ENCODE data around the gene C19orf53.

The C19orf53 gene

DNA sequence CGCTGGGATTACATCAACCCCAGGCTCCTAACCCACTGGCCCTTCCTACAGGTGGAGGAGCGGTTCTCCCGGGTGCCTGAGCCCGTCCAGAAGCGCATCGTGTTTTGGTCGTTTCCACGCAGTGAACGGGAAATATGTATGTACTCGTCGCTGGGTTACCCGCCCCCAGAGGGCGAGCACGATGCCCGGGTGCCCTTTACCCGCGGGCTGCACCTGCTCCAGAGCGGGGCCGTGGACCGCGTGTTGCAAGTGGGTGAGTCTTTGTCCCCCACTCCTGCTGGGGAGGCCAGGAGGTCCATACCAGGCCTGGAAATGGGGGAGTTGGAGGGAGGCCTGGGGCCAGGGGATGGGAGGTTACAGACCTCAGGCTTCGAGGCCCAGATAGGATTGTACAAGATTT is 25.4 kb downstream of the C19orf53 start:
- TF ChIP-seq, protein P1, sequence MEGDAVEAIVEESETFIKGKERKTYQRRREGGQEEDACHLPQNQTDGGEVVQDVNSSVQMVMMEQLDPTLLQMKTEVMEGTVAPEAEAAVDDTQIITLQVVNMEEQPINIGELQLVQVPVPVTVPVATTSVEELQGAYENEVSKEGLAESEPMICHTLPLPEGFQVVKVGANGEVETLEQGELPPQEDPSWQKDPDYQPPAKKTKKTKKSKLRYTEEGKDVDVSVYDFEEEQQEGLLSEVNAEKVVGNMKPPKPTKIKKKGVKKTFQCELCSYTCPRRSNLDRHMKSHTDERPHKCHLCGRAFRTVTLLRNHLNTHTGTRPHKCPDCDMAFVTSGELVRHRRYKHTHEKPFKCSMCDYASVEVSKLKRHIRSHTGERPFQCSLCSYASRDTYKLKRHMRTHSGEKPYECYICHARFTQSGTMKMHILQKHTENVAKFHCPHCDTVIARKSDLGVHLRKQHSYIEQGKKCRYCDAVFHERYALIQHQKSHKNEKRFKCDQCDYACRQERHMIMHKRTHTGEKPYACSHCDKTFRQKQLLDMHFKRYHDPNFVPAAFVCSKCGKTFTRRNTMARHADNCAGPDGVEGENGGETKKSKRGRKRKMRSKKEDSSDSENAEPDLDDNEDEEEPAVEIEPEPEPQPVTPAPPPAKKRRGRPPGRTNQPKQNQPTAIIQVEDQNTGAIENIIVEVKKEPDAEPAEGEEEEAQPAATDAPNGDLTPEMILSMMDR (IDR thresholded peaks at IDR 0.05; ENCODE audit: borderline replicate concordance, extremely low read depth, low read length, poor library complexity, severe bottlenecking): no peak
- no peak for TF ChIP-seq EZH2 (IDR thresholded peaks at IDR 0.05; ENCODE audit: borderline replicate concordance, low read depth, low read length, severe bottlenecking)
- H3K4me1 ChIP-seq (ENCODE audit: insufficient read depth, low read length): peaks cover 19% of the 10 kb centered on the region
- peaks cover 2% of the 10 kb centered on the region for H3K36me3 ChIP-seq (ENCODE audit: insufficient read depth, low read length)
- DNase-seq (no peak), ATAC-seq (ENCODE audit: insufficient read depth, low read depth) (no peak)
- no peak overlapping the region for H2AFZ ChIP-seq (ENCODE audit: low read depth, low read length)
- H3K9me3 ChIP-seq (ENCODE audit: insufficient read depth, low read length, severe bottlenecking): no peaks in the 10 kb centered on the region
- H3K4me3 ChIP-seq (ENCODE audit: low read depth in 1 of 2, low read length in 2 of 2): no peak overlapping the region
- H3K4me2 ChIP-seq (ENCODE audit: insufficient read depth, low read length): no peak overlapping the region
- no peaks in the 10 kb centered on the region for H4K20me1 ChIP-seq (ENCODE audit: insufficient read depth, low read length)
- H3K9ac ChIP-seq (ENCODE audit: low read depth, low read length): no peak overlapping the region
- H3K79me2 ChIP-seq (ENCODE audit: insufficient read depth, low read length): peaks cover 11% of the 10 kb centered on the region
- H3K27me3 ChIP-seq (ENCODE audit: insufficient read depth, low read length, poor library complexity): no peaks in the 10 kb centered on the region
- no peak overlapping the region for H3K27ac ChIP-seq (ENCODE audit: low read length)

DNA sequence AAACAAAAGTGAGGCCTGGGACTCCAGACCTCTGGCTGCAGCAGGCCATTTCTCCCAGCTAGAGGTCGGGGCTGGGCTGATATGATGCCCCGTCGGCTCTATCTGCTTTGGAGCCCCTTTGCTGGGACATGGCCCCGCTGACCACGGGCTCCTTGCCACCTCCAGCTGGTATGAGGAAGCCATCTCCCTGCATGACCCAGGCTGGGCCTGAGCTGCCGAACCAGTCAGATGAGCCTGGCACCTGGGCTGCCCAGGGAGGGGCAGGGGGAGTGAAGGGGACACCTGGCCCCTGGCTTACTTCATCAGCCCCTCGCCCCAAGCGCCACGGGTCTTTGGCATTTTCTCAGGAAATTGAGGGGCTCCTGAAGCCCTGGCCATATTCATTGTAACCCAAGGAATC is 28.8 kb downstream of the C19orf53 start:
- Histone ChIP-seq H3K27me3 (ENCODE audit: insufficient read depth, low read length, poor library complexity) (no peaks in the 10 kb centered on the region), H4K20me1 (ENCODE audit: insufficient read depth, low read length) (no peaks in the 10 kb centered on the region), H3K4me1 (ENCODE audit: insufficient read depth, low read length) (no peaks in the 10 kb centered on the region), H3K4me3 (ENCODE audit: low read depth in 1 of 2, low read length in 2 of 2) (no peak overlapping the region), H3K79me2 (ENCODE audit: insufficient read depth, low read length) (no peaks in the 10 kb centered on the region), H2AFZ (ENCODE audit: low read depth, low read length) (no peak overlapping the region), H3K9ac (ENCODE audit: low read depth, low read length) (no peak overlapping the region), H3K27ac (ENCODE audit: low read length) (no peak overlapping the region), H3K9me3 (ENCODE audit: insufficient read depth, low read length, severe bottlenecking) (no peaks in the 10 kb centered on the region), H3K4me2 (ENCODE audit: insufficient read depth, low read length) (no peak overlapping the region), H3K36me3 (ENCODE audit: insufficient read depth, low read length) (peaks cover 14% of the 10 kb centered on the region)
- no peak for ATAC-seq (ENCODE audit: insufficient read depth, low read depth)
- no peak for DNase-seq
- TF ChIP-seq EZH2 (IDR thresholded peaks at IDR 0.05; ENCODE audit: borderline replicate concordance, low read depth, low read length, severe bottlenecking): no peak
- TF ChIP-seq, protein P1 (IDR thresholded peaks at IDR 0.05; ENCODE audit: borderline replicate concordance, extremely low read depth, low read length, poor library complexity, severe bottlenecking): no peak

DNA sequence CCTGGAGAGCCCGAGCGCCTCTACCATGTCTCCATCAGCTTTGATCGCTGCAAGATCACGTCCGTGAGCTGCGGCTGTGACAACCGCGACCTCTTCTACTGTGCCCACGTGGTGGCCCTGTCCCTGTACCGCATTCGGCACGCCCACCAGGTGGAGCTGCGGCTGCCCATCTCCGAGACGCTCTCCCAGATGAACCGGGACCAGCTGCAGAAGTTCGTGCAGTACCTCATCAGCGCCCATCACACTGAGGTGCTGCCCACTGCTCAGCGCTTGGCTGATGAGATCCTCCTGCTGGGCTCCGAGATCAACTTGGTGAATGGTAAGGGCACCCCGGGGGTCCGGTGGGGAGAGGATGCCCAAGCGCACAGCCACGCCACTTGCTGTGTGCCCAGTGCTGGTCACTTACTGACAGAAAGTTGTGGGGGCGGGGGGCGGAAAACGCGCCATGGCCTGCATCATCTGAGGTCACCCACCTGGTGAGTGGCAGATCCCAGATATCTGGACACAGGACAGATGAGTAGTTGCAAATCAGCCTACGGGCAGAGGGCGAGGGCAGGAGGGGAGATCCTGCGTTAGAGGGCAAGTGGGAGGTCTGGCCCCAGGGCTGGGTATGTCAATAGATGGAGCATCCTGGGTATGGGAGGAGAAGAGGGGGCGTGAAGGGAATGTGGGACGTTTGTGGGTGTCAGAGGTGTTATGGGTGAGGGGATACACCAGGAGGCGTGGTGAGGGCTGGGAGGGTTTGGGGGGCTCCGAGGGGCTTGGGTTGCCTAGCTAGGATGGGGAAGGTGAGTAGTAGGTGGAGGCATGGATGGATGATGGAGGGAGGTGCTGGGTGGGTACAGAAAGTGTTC is 30.8 kb downstream of the C19orf53 start:
- H3K4me2 ChIP-seq (ENCODE audit: insufficient read depth, low read length): no peak overlapping the region
- H3K9me3 ChIP-seq (ENCODE audit: insufficient read depth, low read length, severe bottlenecking): no peaks in the 10 kb centered on the region
- ATAC-seq (ENCODE audit: insufficient read depth, low read depth): peak; percentile 53; the same call in 2 of the 3 replicates
- no peaks in the 10 kb centered on the region for H3K27me3 ChIP-seq (ENCODE audit: insufficient read depth, low read length, poor library complexity)
- H4K20me1 ChIP-seq (ENCODE audit: insufficient read depth, low read length): no peaks in the 10 kb centered on the region
- no peak overlapping the region for H3K27ac ChIP-seq (ENCODE audit: low read length)
- H3K79me2 ChIP-seq (ENCODE audit: insufficient read depth, low read length): no peaks in the 10 kb centered on the region
- no peak overlapping the region for H2AFZ ChIP-seq (ENCODE audit: low read depth, low read length)
- peaks cover 22% of the 10 kb centered on the region for H3K36me3 ChIP-seq (ENCODE audit: insufficient read depth, low read length)
- H3K4me1 ChIP-seq (ENCODE audit: insufficient read depth, low read length): no peaks in the 10 kb centered on the region
- TF ChIP-seq EZH2 (IDR thresholded peaks at IDR 0.05; ENCODE audit: borderline replicate concordance, low read depth, low read length, severe bottlenecking): no peak
- TF ChIP-seq, protein P1 (IDR thresholded peaks at IDR 0.05; ENCODE audit: borderline replicate concordance, extremely low read depth, low read length, poor library complexity, severe bottlenecking): peak; percentile 53
- DNase-seq: peak; percentile 26
- H3K4me3 ChIP-seq (ENCODE audit: low read depth in 1 of 2, low read length in 2 of 2): no peak overlapping the region
- no peak overlapping the region for H3K9ac ChIP-seq (ENCODE audit: low read depth, low read length)

All from DND-41 (cell line).